ENCODE results near the gene GPX6. TPM values are rescaled to one million over a fixed set of nuclear protein-coding genes. Genes with fewer than 3 reads are reported as not detected.

Gene GPX6
- total and polyA plus RNA-seq, 2 experiments from 2014 or later: not detected

- H3K4me1 ChIP-seq (ENCODE audit: low read depth): no peaks in the 10 kb centered on the region
- no peak for TF ChIP-seq CTCF (IDR thresholded peaks at IDR 0.05; ENCODE audit: low read depth, low read length)
- no peak for DNase-seq (ENCODE audit: low read depth in 1 of 2, low spot score in 1 of 2)
- no peak overlapping the region for H3K27ac ChIP-seq
- no peaks in the 10 kb centered on the region for H3K9me3 ChIP-seq (ENCODE audit: low read depth)
- no peaks in the 10 kb centered on the region for H3K36me3 ChIP-seq
- H3K4me3 ChIP-seq: no peak overlapping the region
- H3K27me3 ChIP-seq: no peaks in the 10 kb centered on the region
Observed at GRCh38 chr6:28501259-28501658, 14.3 kb downstream of the GPX6 start.

GRCh38 chr6:28497893-28498292 is 17.7 kb downstream of the GPX6 start:
- H3K27me3 ChIP-seq: no peaks in the 10 kb centered on the region
- H3K36me3 ChIP-seq: no peaks in the 10 kb centered on the region
- H3K27ac ChIP-seq: no peak overlapping the region
- no peak overlapping the region for H3K4me3 ChIP-seq
- no peaks in the 10 kb centered on the region for H3K4me1 ChIP-seq (ENCODE audit: low read depth)
- no peak for TF ChIP-seq CTCF (IDR thresholded peaks at IDR 0.05; ENCODE audit: low read depth, low read length)
- DNase-seq (ENCODE audit: low read depth in 1 of 2, low spot score in 1 of 2): no peak
- H3K9me3 ChIP-seq (ENCODE audit: low read depth): no peaks in the 10 kb centered on the region

GRCh38 chr6:28497306-28497705 is 18.3 kb downstream of the GPX6 start:
- H3K36me3 ChIP-seq: no peaks in the 10 kb centered on the region
- no peak for TF ChIP-seq CTCF (IDR thresholded peaks at IDR 0.05; ENCODE audit: low read depth, low read length)
- no peak overlapping the region for H3K4me3 ChIP-seq
- no peaks in the 10 kb centered on the region for H3K27me3 ChIP-seq
- no peak for DNase-seq (ENCODE audit: low read depth in 1 of 2, low spot score in 1 of 2)
- H3K9me3 ChIP-seq (ENCODE audit: low read depth): no peaks in the 10 kb centered on the region
- H3K27ac ChIP-seq: no peak overlapping the region
- no peaks in the 10 kb centered on the region for H3K4me1 ChIP-seq (ENCODE audit: low read depth)

DNA sequence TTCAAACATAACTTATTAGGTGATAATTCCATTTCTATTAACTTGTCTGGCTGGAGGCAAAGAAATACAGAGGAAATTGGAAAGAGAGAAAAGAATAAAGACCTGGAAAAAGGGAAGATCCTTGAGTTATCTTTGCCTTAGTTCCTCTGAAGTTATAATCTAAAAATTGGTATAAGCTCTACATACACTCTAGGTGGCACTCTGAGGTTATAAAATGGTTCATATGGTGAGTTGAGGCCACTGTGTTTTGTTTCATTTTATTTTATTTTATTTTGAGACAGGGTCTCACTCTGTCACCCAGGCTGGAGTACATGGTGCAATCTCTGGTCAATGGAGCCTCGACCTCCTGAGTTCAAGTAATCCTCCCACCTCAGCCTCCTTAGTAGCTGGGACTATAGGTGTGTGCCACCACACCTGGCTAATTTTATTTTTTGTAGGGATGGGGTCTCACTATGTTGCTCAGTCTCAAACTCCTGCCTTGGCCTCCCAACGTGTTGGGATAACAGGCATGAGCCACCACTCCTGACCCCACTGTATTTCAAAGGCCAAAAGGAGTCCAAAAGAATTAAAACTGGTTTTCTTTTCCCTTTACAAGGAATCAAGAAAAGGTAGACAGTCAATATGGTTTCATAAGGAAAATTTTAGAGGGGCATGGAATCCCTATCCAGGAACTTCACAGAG is 19.4 kb downstream of the GPX6 start:
- H3K27ac ChIP-seq: no peak overlapping the region
- H3K27me3 ChIP-seq: no peaks in the 10 kb centered on the region
- peak; percentile 20 for TF ChIP-seq CTCF (IDR thresholded peaks at IDR 0.05; ENCODE audit: low read depth, low read length)
- H3K9me3 ChIP-seq (ENCODE audit: low read depth): no peaks in the 10 kb centered on the region
- no peak overlapping the region for H3K4me3 ChIP-seq
- peak in 1 of 2 donors; percentile 19 for DNase-seq (ENCODE audit: low read depth in 1 of 2, low spot score in 1 of 2)
- H3K4me1 ChIP-seq (ENCODE audit: low read depth): no peaks in the 10 kb centered on the region
- H3K36me3 ChIP-seq: no peaks in the 10 kb centered on the region

DNA sequence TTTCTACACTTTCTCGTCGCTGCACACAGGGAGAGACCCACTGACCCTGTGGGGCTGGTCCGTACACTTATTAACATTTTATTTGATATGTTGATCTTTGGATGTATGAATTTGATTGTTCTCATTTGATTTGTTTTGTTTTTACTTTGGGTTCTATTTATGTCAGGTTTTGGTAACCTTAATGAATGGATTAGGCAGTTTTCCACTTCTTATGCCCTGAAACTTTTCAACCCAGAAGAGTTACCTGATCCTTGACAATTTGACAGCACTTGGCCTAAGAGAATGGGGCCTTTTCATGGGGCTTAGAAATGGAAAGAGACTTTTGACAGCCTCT is 23.6 kb downstream of the GPX6 start:
- H3K27ac ChIP-seq: no peak overlapping the region
- H3K36me3 ChIP-seq: no peaks in the 10 kb centered on the region
- TF ChIP-seq CTCF (IDR thresholded peaks at IDR 0.05; ENCODE audit: low read depth, low read length): no peak
- H3K4me3 ChIP-seq: no peak overlapping the region
- no peaks in the 10 kb centered on the region for H3K27me3 ChIP-seq
- DNase-seq (ENCODE audit: low read depth in 1 of 2, low spot score in 1 of 2): no peak
- no peaks in the 10 kb centered on the region for H3K4me1 ChIP-seq (ENCODE audit: low read depth)
- H3K9me3 ChIP-seq (ENCODE audit: low read depth): no peaks in the 10 kb centered on the region
